ENCODE results near the gene RUSF1. TPM values are rescaled to one million over a fixed set of nuclear protein-coding genes. Genes with fewer than 3 reads are reported as not detected.

The RUSF1 gene
- polyA plus RNA-seq, 1 of the 3 experiments (the other 2 are of a cell fraction) = 36.5 TPM

DNA sequence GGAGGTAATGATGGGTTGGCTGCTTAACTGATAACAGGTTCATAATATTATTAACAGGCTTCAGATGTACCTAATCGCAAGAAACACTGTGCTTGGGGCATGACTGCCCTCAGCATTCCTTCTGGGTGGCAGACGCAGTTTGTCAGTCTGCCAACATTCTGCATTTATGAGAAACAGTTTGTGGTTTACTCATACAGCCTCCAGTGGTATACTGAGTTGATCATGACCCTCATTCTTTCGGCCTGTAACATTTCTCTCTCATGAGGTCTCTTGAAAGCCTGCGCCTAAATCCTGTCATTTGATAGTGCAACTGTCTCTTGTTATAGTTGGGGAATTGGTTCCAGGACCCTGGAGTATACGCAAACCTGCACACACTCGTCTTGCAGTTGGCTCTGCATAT lies 4.9 kb upstream of the RUSF1 start (continued):
- TF ChIP-seq, protein P1, sequence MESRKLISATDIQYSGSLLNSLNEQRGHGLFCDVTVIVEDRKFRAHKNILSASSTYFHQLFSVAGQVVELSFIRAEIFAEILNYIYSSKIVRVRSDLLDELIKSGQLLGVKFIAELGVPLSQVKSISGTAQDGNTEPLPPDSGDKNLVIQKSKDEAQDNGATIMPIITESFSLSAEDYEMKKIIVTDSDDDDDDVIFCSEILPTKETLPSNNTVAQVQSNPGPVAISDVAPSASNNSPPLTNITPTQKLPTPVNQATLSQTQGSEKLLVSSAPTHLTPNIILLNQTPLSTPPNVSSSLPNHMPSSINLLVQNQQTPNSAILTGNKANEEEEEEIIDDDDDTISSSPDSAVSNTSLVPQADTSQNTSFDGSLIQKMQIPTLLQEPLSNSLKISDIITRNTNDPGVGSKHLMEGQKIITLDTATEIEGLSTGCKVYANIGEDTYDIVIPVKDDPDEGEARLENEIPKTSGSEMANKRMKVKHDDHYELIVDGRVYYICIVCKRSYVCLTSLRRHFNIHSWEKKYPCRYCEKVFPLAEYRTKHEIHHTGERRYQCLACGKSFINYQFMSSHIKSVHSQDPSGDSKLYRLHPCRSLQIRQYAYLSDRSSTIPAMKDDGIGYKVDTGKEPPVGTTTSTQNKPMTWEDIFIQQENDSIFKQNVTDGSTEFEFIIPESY (IDR thresholded peaks at IDR 0.05; ENCODE audit: borderline replicate concordance, low read depth) = no peak
- peak; percentile 35; the same call in 1 of the 2 replicates for TF ChIP-seq FOSL2 (IDR thresholded peaks at IDR 0.05; ENCODE audit: borderline replicate concordance, low read depth)
- no peak for TF ChIP-seq GATA2 (CRISPR knock-in tag; IDR thresholded peaks at IDR 0.05)
- TF ChIP-seq JUND (IDR thresholded peaks at IDR 0.05) = peak; percentile 29; the same call in 1 of the 2 replicates
- 0 out of 4 replicates have a peak, but pooled peaks of 1 of the 2 experiments have one; percentile 32 for TF ChIP-seq EP300 (IDR thresholded peaks at IDR 0.05; ENCODE audit: borderline replicate concordance in 1 of 2, low read depth in 1 of 2, low read length in 1 of 2)
- TF ChIP-seq, protein P2, sequence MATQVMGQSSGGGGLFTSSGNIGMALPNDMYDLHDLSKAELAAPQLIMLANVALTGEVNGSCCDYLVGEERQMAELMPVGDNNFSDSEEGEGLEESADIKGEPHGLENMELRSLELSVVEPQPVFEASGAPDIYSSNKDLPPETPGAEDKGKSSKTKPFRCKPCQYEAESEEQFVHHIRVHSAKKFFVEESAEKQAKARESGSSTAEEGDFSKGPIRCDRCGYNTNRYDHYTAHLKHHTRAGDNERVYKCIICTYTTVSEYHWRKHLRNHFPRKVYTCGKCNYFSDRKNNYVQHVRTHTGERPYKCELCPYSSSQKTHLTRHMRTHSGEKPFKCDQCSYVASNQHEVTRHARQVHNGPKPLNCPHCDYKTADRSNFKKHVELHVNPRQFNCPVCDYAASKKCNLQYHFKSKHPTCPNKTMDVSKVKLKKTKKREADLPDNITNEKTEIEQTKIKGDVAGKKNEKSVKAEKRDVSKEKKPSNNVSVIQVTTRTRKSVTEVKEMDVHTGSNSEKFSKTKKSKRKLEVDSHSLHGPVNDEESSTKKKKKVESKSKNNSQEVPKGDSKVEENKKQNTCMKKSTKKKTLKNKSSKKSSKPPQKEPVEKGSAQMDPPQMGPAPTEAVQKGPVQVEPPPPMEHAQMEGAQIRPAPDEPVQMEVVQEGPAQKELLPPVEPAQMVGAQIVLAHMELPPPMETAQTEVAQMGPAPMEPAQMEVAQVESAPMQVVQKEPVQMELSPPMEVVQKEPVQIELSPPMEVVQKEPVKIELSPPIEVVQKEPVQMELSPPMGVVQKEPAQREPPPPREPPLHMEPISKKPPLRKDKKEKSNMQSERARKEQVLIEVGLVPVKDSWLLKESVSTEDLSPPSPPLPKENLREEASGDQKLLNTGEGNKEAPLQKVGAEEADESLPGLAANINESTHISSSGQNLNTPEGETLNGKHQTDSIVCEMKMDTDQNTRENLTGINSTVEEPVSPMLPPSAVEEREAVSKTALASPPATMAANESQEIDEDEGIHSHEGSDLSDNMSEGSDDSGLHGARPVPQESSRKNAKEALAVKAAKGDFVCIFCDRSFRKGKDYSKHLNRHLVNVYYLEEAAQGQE (IDR thresholded peaks at IDR 0.05; ENCODE audit: low read depth, low read length) = no peak
- no peak for TF ChIP-seq SIN3A (IDR thresholded peaks at IDR 0.05; ENCODE audit: borderline replicate concordance, low read depth, low read length)

DNA sequence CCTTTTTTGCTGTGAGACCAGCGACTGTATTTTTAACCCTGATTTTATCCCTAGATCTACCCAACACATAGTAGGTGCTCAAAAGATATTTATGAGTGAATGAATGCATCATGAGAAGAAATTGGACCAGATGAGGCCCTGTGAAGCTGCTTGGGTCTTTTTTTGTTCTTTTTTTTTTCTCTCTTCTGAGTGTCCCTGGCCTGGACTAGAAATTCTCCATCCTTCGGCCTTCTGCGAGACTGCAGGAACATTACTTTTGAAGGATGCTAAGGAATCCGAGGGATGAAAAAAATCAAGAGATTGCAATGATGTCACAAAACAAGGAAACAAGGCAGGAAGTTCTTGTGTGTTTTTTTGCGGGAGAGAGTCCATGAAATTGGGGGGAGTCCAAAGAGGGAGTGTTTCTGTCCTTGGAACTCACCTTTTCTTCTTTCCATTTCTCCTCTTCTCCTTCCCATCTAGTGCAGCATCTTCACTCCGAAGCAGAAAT lies 560 bp upstream of the RUSF1 start:
- Histone ChIP-seq H3K9me3 (no peaks in the 10 kb centered on the region), H3K4me1 (ENCODE audit: control insufficient read depth in 1 of 2, insufficient read depth in 2 of 2, low read depth in 1 of 2, low read length in 1 of 2) (peaks cover 0 to 18% of the 10 kb centered on the region in 2 experiments; a peak in 3 of 4 replicates), H3K27me3 (ENCODE audit: insufficient read depth) (no peaks in the 10 kb centered on the region), H3K27ac (ENCODE audit: low read depth in 2 of 2, low read length in 1 of 2) (peak overlapping the region; percentile 80 to 87), H4K20me1 (ENCODE audit: insufficient read depth) (no peaks in the 10 kb centered on the region), H3K79me2 (ENCODE audit: insufficient read depth) (peaks cover 46% of the 10 kb centered on the region), H3K36me3 (replicated peaks in 1 of 2; ENCODE audit: control insufficient read depth in 1 of 2, insufficient read depth in 2 of 2, low read length in 1 of 2) (peaks cover 7 to 14% of the 10 kb centered on the region in 2 experiments), H3K9me2 (no peaks in the 10 kb centered on the region), H3K4me3 (ENCODE audit: low read depth in 2 of 2, low read length in 1 of 2) (peak overlapping the region; percentile 92 to 96), H3F3A (replicated peaks; ENCODE audit: insufficient read depth) (peaks cover 3% of the 10 kb centered on the region), H2AFZ (ENCODE audit: low read depth) (peak overlapping the region; percentile 97), H3K4me2 (peak overlapping the region; percentile 87), H3K9ac (peak overlapping the region; percentile 99)
- TF ChIP-seq YY1 (IDR thresholded peaks at IDR 0.05; ENCODE audit: low read depth) = no peak
- TF ChIP-seq, protein P3, sequence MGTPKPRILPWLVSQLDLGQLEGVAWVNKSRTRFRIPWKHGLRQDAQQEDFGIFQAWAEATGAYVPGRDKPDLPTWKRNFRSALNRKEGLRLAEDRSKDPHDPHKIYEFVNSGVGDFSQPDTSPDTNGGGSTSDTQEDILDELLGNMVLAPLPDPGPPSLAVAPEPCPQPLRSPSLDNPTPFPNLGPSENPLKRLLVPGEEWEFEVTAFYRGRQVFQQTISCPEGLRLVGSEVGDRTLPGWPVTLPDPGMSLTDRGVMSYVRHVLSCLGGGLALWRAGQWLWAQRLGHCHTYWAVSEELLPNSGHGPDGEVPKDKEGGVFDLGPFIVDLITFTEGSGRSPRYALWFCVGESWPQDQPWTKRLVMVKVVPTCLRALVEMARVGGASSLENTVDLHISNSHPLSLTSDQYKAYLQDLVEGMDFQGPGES (IDR thresholded peaks at IDR 0.05; ENCODE audit: low read depth, low read length) = no peak
- no peak for TF ChIP-seq POLR2AphosphoS5 (IDR thresholded peaks at IDR 0.05; ENCODE audit: low read depth, low read length)
- no peak for TF ChIP-seq TAF1 (IDR thresholded peaks at IDR 0.05; ENCODE audit: borderline replicate concordance, low read depth, low read length)
- TF ChIP-seq MXI1 (IDR thresholded peaks at IDR 0.05; ENCODE audit: low read depth, low read length) = no peak
- TF ChIP-seq NRF1 (IDR thresholded peaks at IDR 0.05; ENCODE audit: low read depth, low read length) = no peak
- TF ChIP-seq FOSL2 (IDR thresholded peaks at IDR 0.05; ENCODE audit: borderline replicate concordance, low read depth) = no peak
- TF ChIP-seq, protein P4, sequence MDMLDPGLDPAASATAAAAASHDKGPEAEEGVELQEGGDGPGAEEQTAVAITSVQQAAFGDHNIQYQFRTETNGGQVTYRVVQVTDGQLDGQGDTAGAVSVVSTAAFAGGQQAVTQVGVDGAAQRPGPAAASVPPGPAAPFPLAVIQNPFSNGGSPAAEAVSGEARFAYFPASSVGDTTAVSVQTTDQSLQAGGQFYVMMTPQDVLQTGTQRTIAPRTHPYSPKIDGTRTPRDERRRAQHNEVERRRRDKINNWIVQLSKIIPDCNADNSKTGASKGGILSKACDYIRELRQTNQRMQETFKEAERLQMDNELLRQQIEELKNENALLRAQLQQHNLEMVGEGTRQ (IDR thresholded peaks at IDR 0.05; ENCODE audit: borderline replicate concordance, low read depth, low read length) = no peak
- no peak for TF ChIP-seq RXRA (IDR thresholded peaks at IDR 0.05; ENCODE audit: borderline replicate concordance, low read depth)
- no peak for TF ChIP-seq EZH2phosphoT487 (IDR thresholded peaks at IDR 0.05; ENCODE audit: borderline replicate concordance, low read depth)
- no peak for TF ChIP-seq JUND (IDR thresholded peaks at IDR 0.05)
- TF ChIP-seq RAD21 (IDR thresholded peaks at IDR 0.05; ENCODE audit: low read length) = no peak
- TF ChIP-seq GATA2 (CRISPR knock-in tag; IDR thresholded peaks at IDR 0.05) = no peak
- TF ChIP-seq, protein P5, sequence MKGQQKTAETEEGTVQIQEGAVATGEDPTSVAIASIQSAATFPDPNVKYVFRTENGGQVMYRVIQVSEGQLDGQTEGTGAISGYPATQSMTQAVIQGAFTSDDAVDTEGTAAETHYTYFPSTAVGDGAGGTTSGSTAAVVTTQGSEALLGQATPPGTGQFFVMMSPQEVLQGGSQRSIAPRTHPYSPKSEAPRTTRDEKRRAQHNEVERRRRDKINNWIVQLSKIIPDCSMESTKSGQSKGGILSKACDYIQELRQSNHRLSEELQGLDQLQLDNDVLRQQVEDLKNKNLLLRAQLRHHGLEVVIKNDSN (IDR thresholded peaks at IDR 0.05; ENCODE audit: borderline replicate concordance, low read depth) = no peak
- TF ChIP-seq, protein P6, sequence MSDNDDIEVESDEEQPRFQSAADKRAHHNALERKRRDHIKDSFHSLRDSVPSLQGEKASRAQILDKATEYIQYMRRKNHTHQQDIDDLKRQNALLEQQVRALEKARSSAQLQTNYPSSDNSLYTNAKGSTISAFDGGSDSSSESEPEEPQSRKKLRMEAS (IDR thresholded peaks at IDR 0.05; ENCODE audit: low read depth) = no peak
- TF ChIP-seq EP300 (IDR thresholded peaks at IDR 0.05; ENCODE audit: borderline replicate concordance in 1 of 2, low read depth in 1 of 2, low read length in 1 of 2) = no peak
- CTCF ChIA-PET = interaction anchor here (1.0 to 1.4 kb wide), 2 partner anchors 13 to 359 kb away, joined by 3 read pairs; no protein-coding TSS in a partner anchor
- WGBS (ENCODE audit: low lambda C conversion rate) = 8% methylated on average over 6 of the region's 6 CpGs
- POLR2A ChIA-PET = interaction anchor here (1.0 to 1.6 kb wide), 7 partner anchors 12 to 204 kb away, joined by 3 to 14 read pairs (median 7); partner anchors contain the start of gene ARMC5
- DNase-seq = no peak
